Hindlimb muscle (tissue), 1 donor: ENCODE data around the gene RAB1A. TPM values are rescaled to one million over a fixed set of nuclear protein-coding genes. Genes with fewer than 3 reads are reported as not detected.

ENCODE experiments used
- DNase-seq: peaks from one replicate; pipeline ENCODE4 v3.0.0-alpha.2; 2013
- polyA plus RNA-seq: library from polyadenylated mRNA; unstranded; fragments of 120-200 nt; gene quantifications from one replicate; pipeline ENCODE4 v1.2.1, GENCODE V29; 2013; ENCODE audit not compliant: insufficient read length

RAB1A gene
- polyA plus RNA-seq, 1 donor: 111 TPM

GRCh38 chr2:65059071-65059470 is 70.8 kb downstream of the RAB1A start:
- no peak for DNase-seq

GRCh38 chr2:65057391-65058052 is 72.4 kb downstream of the RAB1A start:
- no peak for DNase-seq

- no peak for DNase-seq
Measured at GRCh38 chr2:65057054-65057375, 72.9 kb downstream of the RAB1A start.

GRCh38 chr2:65056215-65057053 is 73.5 kb downstream of the RAB1A start, which contains the start of gene CEP68:
Gene CEP68 (plus strand): TSS chr2:65056416. CDS start chr2:65069445, 13,029 bp downstream.
- peak; percentile 98 for DNase-seq

- DNase-seq: peak; percentile 44
Measured at GRCh38 chr2:65055422-65056214, 74.3 kb downstream of the RAB1A start.

- no peak for DNase-seq
Measured at GRCh38 chr2:65054749-65055421, 75.0 kb downstream of the RAB1A start.

- no peak for DNase-seq
Measured at GRCh38 chr2:65053199-65053598, 76.7 kb downstream of the RAB1A start.

- no peak for DNase-seq
Measured at GRCh38 chr2:65050931-65051330, 79.0 kb downstream of the RAB1A start.

- no peak for DNase-seq
Measured at GRCh38 chr2:65049010-65049639, 80.8 kb downstream of the RAB1A start.

GRCh38 chr2:65046633-65047407 is 83.1 kb downstream of the RAB1A start:
- DNase-seq: no peak

GRCh38 chr2:65045651-65046050 is 84.3 kb downstream of the RAB1A start:
- no peak for DNase-seq

- no peak for DNase-seq
Measured at GRCh38 chr2:65044097-65044735, 85.7 kb downstream of the RAB1A start.

- no peak for DNase-seq
Measured at GRCh38 chr2:65043001-65043400, 86.9 kb downstream of the RAB1A start.

GRCh38 chr2:65040400-65041261 is 89.3 kb downstream of the RAB1A start:
- peak; percentile 82 for DNase-seq

GRCh38 chr2:65039640-65040039 is 90.3 kb downstream of the RAB1A start:
- no peak for DNase-seq

- DNase-seq: no peak
Measured at GRCh38 chr2:65037178-65037577, 92.7 kb downstream of the RAB1A start.
